ENCODE data around the gene BSPRY.
A peak's percentile ranks its signal among the peaks of the same experiment; 100 is the strongest.
"Not testable (repeated sequence)": the region's sequence is repeated elsewhere in the genome, so short reads cannot be mapped to it uniquely, and the experiment has no call there.

Gene BSPRY

GRCh38 chr9:113368982-113369854 is 19.9 kb downstream of the BSPRY start:
- peaks cover 18% of the 10 kb centered on the region for H3K4me1 Mint-ChIP-seq (ENCODE audit: low read depth)
- no peaks in the 10 kb centered on the region for H3K27me3 Mint-ChIP-seq
- no peaks in the 10 kb centered on the region for H3K9me3 Mint-ChIP-seq
- H3K4me3 Mint-ChIP-seq: no peak overlapping the region
- intact Hi-C loops (cut with micrococcal nuclease): no loop called here
- no peak overlapping the region for H3K27ac Mint-ChIP-seq
- peaks cover 12% of the 10 kb centered on the region for H3K36me3 Mint-ChIP-seq (ENCODE audit: low read depth)

GRCh38 chr9:113369855-113370140 is 20.5 kb downstream of the BSPRY start:
- H3K27ac Mint-ChIP-seq: no peak overlapping the region
- H3K4me1 Mint-ChIP-seq (ENCODE audit: low read depth): peaks cover 18% of the 10 kb centered on the region
- intact Hi-C loops (cut with micrococcal nuclease): no loop called here
- peaks cover 12% of the 10 kb centered on the region for H3K36me3 Mint-ChIP-seq (ENCODE audit: low read depth)
- no peaks in the 10 kb centered on the region for H3K27me3 Mint-ChIP-seq
- H3K4me3 Mint-ChIP-seq: no peak overlapping the region
- H3K9me3 Mint-ChIP-seq: no peaks in the 10 kb centered on the region

- Mint-ChIP-seq H3K36me3 (ENCODE audit: low read depth) (peaks cover 12% of the 10 kb centered on the region), H3K27ac (no peak overlapping the region), H3K4me1 (ENCODE audit: low read depth) (peaks cover 19% of the 10 kb centered on the region), H3K4me3 (no peak overlapping the region), H3K9me3 (no peaks in the 10 kb centered on the region), H3K27me3 (no peaks in the 10 kb centered on the region)
- intact Hi-C loops (cut with micrococcal nuclease): no loop called here
Observed at GRCh38 chr9:113370806-113371325, 21.5 kb downstream of the BSPRY start.

- Mint-ChIP-seq H3K27ac (no peak overlapping the region), H3K4me3 (no peak overlapping the region), H3K27me3 (no peaks in the 10 kb centered on the region), H3K36me3 (ENCODE audit: low read depth) (peaks cover 12% of the 10 kb centered on the region), H3K9me3 (no peaks in the 10 kb centered on the region), H3K4me1 (ENCODE audit: low read depth) (peaks cover 15% of the 10 kb centered on the region)
- intact Hi-C loops (cut with micrococcal nuclease): no loop called here
Observed at GRCh38 chr9:113372059-113372458, 22.7 kb downstream of the BSPRY start.

GRCh38 chr9:113373256-113373655 is 23.9 kb downstream of the BSPRY start:
- intact Hi-C loops (cut with micrococcal nuclease): no loop called here
- no peaks in the 10 kb centered on the region for H3K27me3 Mint-ChIP-seq
- H3K4me3 Mint-ChIP-seq: no peak overlapping the region
- no peak overlapping the region for H3K27ac Mint-ChIP-seq
- H3K36me3 Mint-ChIP-seq (ENCODE audit: low read depth): peaks cover 12% of the 10 kb centered on the region
- peaks cover 15% of the 10 kb centered on the region for H3K4me1 Mint-ChIP-seq (ENCODE audit: low read depth)
- H3K9me3 Mint-ChIP-seq: no peaks in the 10 kb centered on the region

- H3K9me3 Mint-ChIP-seq: no peaks in the 10 kb centered on the region
- intact Hi-C loops (cut with micrococcal nuclease): no loop called here
Observed at GRCh38 chr9:113373676-113374392, 24.5 kb downstream of the BSPRY start.

GRCh38 chr9:113375057-113376023 is 26.0 kb downstream of the BSPRY start:
- Mint-ChIP-seq H3K36me3 (ENCODE audit: low read depth) (peaks cover 12% of the 10 kb centered on the region), H3K4me3 (peak overlapping the region; percentile 85), H3K27ac (no peak overlapping the region), H3K4me1 (ENCODE audit: low read depth) (peaks cover 15% of the 10 kb centered on the region), H3K27me3 (no peaks in the 10 kb centered on the region), H3K9me3 (no peaks in the 10 kb centered on the region)
- intact Hi-C loops (cut with micrococcal nuclease): no loop called here

More at GRCh38 chr9:113373676-113374392, 24.5 kb downstream of the BSPRY start:
- Mint-ChIP-seq H3K36me3 (ENCODE audit: low read depth) (peaks cover 12% of the 10 kb centered on the region), H3K4me1 (ENCODE audit: low read depth) (peaks cover 15% of the 10 kb centered on the region), H3K4me3 (no peak overlapping the region), H3K27ac (no peak overlapping the region), H3K27me3 (no peaks in the 10 kb centered on the region)

- H3K36me3 Mint-ChIP-seq (ENCODE audit: low read depth): peaks cover 12% of the 10 kb centered on the region
- intact Hi-C loops (cut with micrococcal nuclease): no loop called here
- H3K27me3 Mint-ChIP-seq: peaks cover 2% of the 10 kb centered on the region
- H3K4me3 Mint-ChIP-seq: peak within 1 kb of the TSS; percentile 85
- no peaks in the 10 kb centered on the region for H3K9me3 Mint-ChIP-seq
- peaks cover 26% of the 10 kb centered on the region for H3K4me1 Mint-ChIP-seq (ENCODE audit: low read depth)
- H3K27ac Mint-ChIP-seq: peak within 1 kb of the TSS; percentile 61
Observed at GRCh38 chr9:113376634-113377567, 27.6 kb downstream of the BSPRY start, which contains the start of gene HDHD3. HDHD3 (minus strand) TSS chr9:113376986; CDS start chr9:113374354, 2,632 bp downstream.

GRCh38 chr9:113379094-113379828 is 29.9 kb downstream of the BSPRY start:
- H3K36me3 Mint-ChIP-seq (ENCODE audit: low read depth); intact Hi-C loops (cut with micrococcal nuclease); H3K4me3 Mint-ChIP-seq; H3K27me3 Mint-ChIP-seq; H3K9me3 Mint-ChIP-seq: not testable (repeated sequence)
- Mint-ChIP-seq H3K27ac (peak overlapping the region; percentile 10), H3K4me1 (ENCODE audit: low read depth) (peaks cover 21% of the 10 kb centered on the region)

- H3K36me3 Mint-ChIP-seq (ENCODE audit: low read depth); intact Hi-C loops (cut with micrococcal nuclease); H3K27ac Mint-ChIP-seq; H3K27me3 Mint-ChIP-seq; H3K9me3 Mint-ChIP-seq; H3K4me3 Mint-ChIP-seq: not testable (repeated sequence)
- H3K4me1 Mint-ChIP-seq (ENCODE audit: low read depth): peaks cover 25% of the 10 kb centered on the region
Observed at GRCh38 chr9:113379829-113380210, 30.5 kb downstream of the BSPRY start.

GRCh38 chr9:113380869-113381378 is 31.6 kb downstream of the BSPRY start:
- Mint-ChIP-seq H3K36me3 (ENCODE audit: low read depth) (no peaks in the 10 kb centered on the region), H3K4me1 (ENCODE audit: low read depth) (peaks cover 18% of the 10 kb centered on the region), H3K27ac (peak overlapping the region; percentile 42), H3K27me3 (peaks cover 2% of the 10 kb centered on the region), H3K9me3 (no peaks in the 10 kb centered on the region), H3K4me3 (no peak overlapping the region)
- intact Hi-C loops (cut with micrococcal nuclease): no loop called here

GRCh38 chr9:113381441-113381840 is 32.1 kb downstream of the BSPRY start:
- H3K9me3 Mint-ChIP-seq; H3K36me3 Mint-ChIP-seq (ENCODE audit: low read depth); H3K4me3 Mint-ChIP-seq; intact Hi-C loops (cut with micrococcal nuclease); H3K27me3 Mint-ChIP-seq: not testable (repeated sequence)
- Mint-ChIP-seq H3K4me1 (ENCODE audit: low read depth) (peaks cover 21% of the 10 kb centered on the region), H3K27ac (peak overlapping the region; percentile 42)
